ENCODE measurements around the gene ADAM12. TPM values are rescaled to one million over a fixed set of nuclear protein-coding genes. Genes with fewer than 3 reads are reported as not detected.

The ADAM12 gene
- total and polyA plus RNA-seq, 10 of the 15 experiments (the other 5 are each of a cell fraction or from before 2014, with no cell fraction given), result under 0.01 to 0.62 (median 0.04) TPM; not detected in 5

DNA sequence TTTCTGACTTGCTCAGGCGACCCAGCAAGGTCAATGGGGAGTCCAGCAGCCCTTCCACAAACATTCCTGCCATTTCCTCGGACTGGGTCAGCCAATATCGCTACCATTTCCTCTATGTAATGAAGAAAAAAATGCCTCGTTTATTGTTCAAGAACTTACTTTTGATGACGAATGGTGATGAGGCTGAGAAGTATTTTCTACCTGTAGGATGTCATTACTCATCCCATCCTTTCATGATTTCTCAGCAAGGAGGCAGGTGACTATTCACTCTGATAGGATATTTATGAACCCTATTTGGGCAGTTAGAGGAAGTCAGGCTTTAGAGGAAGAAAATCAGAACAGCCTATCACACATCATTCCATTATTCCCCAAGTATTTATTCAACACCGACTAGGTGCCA is 313.3 kb downstream of the ADAM12 start:
- Histone ChIP-seq H3K27me3 (replicated peaks in 1 of 2; ENCODE audit: control insufficient read depth in 2 of 2, insufficient read depth in 2 of 2, low read length in 1 of 2) (no peaks in the 10 kb centered on the region), H3K4me3 (no peak overlapping the region), H3K4me1 (ENCODE audit: control insufficient read depth, insufficient read depth, low read length) (no peaks in the 10 kb centered on the region), H3K9ac (ENCODE audit: control insufficient read depth, insufficient read depth, low read length) (no peak overlapping the region), H3K79me2 (ENCODE audit: control insufficient read depth, insufficient read depth, low read length) (no peaks in the 10 kb centered on the region), H4K20me1 (ENCODE audit: control insufficient read depth, insufficient read depth) (no peaks in the 10 kb centered on the region), H2AFZ (ENCODE audit: control insufficient read depth, low read depth, low read length) (no peak overlapping the region), H3K4me2 (ENCODE audit: control insufficient read depth, insufficient read depth) (no peak overlapping the region), H3K36me3 (ENCODE audit: control insufficient read depth in 2 of 2, insufficient read depth in 2 of 2, low read length in 1 of 2) (no peaks in the 10 kb centered on the region), H3K9me3 (replicated peaks; ENCODE audit: control insufficient read depth, insufficient read depth, low read length) (no peaks in the 10 kb centered on the region), H3K27ac (ENCODE audit: control insufficient read depth, insufficient read depth) (no peak overlapping the region)
- 25% methylated on average over 6 of the region's 6 CpGs for WGBS (ENCODE audit: insufficient coverage, insufficient replicate concordance, low lambda C conversion rate, missing lambda C conversion rate)
- TF ChIP-seq, protein P1, sequence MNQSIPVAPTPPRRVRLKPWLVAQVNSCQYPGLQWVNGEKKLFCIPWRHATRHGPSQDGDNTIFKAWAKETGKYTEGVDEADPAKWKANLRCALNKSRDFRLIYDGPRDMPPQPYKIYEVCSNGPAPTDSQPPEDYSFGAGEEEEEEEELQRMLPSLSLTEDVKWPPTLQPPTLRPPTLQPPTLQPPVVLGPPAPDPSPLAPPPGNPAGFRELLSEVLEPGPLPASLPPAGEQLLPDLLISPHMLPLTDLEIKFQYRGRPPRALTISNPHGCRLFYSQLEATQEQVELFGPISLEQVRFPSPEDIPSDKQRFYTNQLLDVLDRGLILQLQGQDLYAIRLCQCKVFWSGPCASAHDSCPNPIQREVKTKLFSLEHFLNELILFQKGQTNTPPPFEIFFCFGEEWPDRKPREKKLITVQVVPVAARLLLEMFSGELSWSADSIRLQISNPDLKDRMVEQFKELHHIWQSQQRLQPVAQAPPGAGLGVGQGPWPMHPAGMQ (IDR thresholded peaks at IDR 0.05; ENCODE audit: borderline replicate concordance), result no peak
- TF ChIP-seq CREB1 (IDR thresholded peaks at IDR 0.05; ENCODE audit: low read depth) (no peak), EZH2 (IDR thresholded peaks at IDR 0.05; ENCODE audit: borderline replicate concordance, control insufficient read depth, low read depth, low read length) (no peak), LARP7 (IDR thresholded peaks at IDR 0.05) (no peak), SMC3 (IDR thresholded peaks at IDR 0.05; ENCODE audit: borderline replicate concordance, low read length) (no peak), JUND (IDR thresholded peaks at IDR 0.05; ENCODE audit: low read depth, low read length) (no peak)
- TF ChIP-seq, protein P2, sequence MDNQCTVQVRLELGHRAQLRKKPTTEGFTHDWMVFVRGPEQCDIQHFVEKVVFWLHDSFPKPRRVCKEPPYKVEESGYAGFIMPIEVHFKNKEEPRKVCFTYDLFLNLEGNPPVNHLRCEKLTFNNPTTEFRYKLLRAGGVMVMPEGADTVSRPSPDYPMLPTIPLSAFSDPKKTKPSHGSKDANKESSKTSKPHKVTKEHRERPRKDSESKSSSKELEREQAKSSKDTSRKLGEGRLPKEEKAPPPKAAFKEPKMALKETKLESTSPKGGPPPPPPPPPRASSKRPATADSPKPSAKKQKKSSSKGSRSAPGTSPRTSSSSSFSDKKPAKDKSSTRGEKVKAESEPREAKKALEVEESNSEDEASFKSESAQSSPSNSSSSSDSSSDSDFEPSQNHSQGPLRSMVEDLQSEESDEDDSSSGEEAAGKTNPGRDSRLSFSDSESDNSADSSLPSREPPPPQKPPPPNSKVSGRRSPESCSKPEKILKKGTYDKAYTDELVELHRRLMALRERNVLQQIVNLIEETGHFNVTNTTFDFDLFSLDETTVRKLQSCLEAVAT (IDR thresholded peaks at IDR 0.05), result no peak
- TF ChIP-seq, protein P3, sequence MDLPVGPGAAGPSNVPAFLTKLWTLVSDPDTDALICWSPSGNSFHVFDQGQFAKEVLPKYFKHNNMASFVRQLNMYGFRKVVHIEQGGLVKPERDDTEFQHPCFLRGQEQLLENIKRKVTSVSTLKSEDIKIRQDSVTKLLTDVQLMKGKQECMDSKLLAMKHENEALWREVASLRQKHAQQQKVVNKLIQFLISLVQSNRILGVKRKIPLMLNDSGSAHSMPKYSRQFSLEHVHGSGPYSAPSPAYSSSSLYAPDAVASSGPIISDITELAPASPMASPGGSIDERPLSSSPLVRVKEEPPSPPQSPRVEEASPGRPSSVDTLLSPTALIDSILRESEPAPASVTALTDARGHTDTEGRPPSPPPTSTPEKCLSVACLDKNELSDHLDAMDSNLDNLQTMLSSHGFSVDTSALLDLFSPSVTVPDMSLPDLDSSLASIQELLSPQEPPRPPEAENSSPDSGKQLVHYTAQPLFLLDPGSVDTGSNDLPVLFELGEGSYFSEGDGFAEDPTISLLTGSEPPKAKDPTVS (IDR thresholded peaks at IDR 0.05; ENCODE audit: low read depth, low read length), result no peak
- TF ChIP-seq, protein P4, sequence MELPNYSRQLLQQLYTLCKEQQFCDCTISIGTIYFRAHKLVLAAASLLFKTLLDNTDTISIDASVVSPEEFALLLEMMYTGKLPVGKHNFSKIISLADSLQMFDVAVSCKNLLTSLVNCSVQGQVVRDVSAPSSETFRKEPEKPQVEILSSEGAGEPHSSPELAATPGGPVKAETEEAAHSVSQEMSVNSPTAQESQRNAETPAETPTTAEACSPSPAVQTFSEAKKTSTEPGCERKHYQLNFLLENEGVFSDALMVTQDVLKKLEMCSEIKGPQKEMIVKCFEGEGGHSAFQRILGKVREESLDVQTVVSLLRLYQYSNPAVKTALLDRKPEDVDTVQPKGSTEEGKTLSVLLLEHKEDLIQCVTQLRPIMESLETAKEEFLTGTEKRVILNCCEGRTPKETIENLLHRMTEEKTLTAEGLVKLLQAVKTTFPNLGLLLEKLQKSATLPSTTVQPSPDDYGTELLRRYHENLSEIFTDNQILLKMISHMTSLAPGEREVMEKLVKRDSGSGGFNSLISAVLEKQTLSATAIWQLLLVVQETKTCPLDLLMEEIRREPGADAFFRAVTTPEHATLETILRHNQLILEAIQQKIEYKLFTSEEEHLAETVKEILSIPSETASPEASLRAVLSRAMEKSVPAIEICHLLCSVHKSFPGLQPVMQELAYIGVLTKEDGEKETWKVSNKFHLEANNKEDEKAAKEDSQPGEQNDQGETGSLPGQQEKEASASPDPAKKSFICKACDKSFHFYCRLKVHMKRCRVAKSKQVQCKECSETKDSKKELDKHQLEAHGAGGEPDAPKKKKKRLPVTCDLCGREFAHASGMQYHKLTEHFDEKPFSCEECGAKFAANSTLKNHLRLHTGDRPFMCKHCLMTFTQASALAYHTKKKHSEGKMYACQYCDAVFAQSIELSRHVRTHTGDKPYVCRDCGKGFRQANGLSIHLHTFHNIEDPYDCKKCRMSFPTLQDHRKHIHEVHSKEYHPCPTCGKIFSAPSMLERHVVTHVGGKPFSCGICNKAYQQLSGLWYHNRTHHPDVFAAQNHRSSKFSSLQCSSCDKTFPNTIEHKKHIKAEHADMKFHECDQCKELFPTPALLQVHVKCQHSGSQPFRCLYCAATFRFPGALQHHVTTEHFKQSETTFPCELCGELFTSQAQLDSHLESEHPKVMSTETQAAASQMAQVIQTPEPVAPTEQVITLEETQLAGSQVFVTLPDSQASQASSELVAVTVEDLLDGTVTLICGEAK (IDR thresholded peaks at IDR 0.05; ENCODE audit: borderline replicate concordance), result no peak
- ChIA-PET POLR2A (no interaction called here), RAD21 (ENCODE audit: unreplicated experiment) (no interaction called here), SMC1A (ENCODE audit: uncharacterized antibody, unreplicated experiment) (no interaction called here), CTCF (no interaction called here)
- ATAC-seq (no peak), DNase-seq (ENCODE audit: low read depth, low spot score) (no peak), FAIRE-seq (no peak)
- in situ Hi-C loops (cut with MboI) (no loop called here), intact Hi-C loops (cut with micrococcal nuclease; ENCODE audit: unreplicated experiment) (no loop called here)
- BruUV-seq (replicated peaks), result no TSS peak

All from GM12878 (cell line).